IPS-18a (cell line): ENCODE results near the gene SMIM38.
"Not testable (repeated sequence)": the region's sequence is repeated elsewhere in the genome, so short reads cannot be mapped to it uniquely, and the experiment has no call there.

ENCODE experiments used
- H3K27ac ChIP-seq: one replicate; pipeline ENCODE4 v1.5.1; 2013; ENCODE audit warnings: low read length
- H3K27me3 ChIP-seq: one replicate; pipeline ENCODE4 v1.6.1; 2013; ENCODE audit warnings: mild to moderate bottlenecking, low read length; ENCODE audit not compliant: control insufficient read depth, insufficient read depth
- H3K36me3 ChIP-seq: one replicate; pipeline ENCODE4 v1.6.1; 2013; ENCODE audit warnings: low read depth, low read length; ENCODE audit not compliant: control insufficient read depth
- H3K4me1 ChIP-seq: one replicate; pipeline ENCODE4 v1.6.1; 2013; ENCODE audit warnings: low read depth, low read length; ENCODE audit not compliant: control insufficient read depth
- H3K4me3 ChIP-seq: one replicate; pipeline ENCODE4 v1.5.1; 2013; ENCODE audit warnings: low read length
- H3K9ac ChIP-seq: one replicate; pipeline ENCODE4 v1.6.1; 2013; ENCODE audit warnings: mild to moderate bottlenecking, low read length, moderate library complexity
- H3K9me3 ChIP-seq: one replicate; pipeline ENCODE4 v1.6.1; 2013; ENCODE audit warnings: low read depth, low read length; ENCODE audit not compliant: control insufficient read depth

The SMIM38 gene

GRCh38 chr11:69133251-69133650, 22.5 kb upstream of the SMIM38 start:
- no peak overlapping the region for H3K4me3 ChIP-seq
- H3K36me3 ChIP-seq, result no peaks in the 10 kb centered on the region
- no peaks in the 10 kb centered on the region for H3K9me3 ChIP-seq
- no peaks in the 10 kb centered on the region for H3K27me3 ChIP-seq
- peaks cover 6% of the 10 kb centered on the region for H3K4me1 ChIP-seq
- no peak overlapping the region for H3K27ac ChIP-seq
- no peak overlapping the region for H3K9ac ChIP-seq

GRCh38 chr11:69134182-69134581, 21.6 kb upstream of the SMIM38 start:
- H3K4me1 ChIP-seq, H3K36me3 ChIP-seq, H3K27ac ChIP-seq, H3K27me3 ChIP-seq, H3K9me3 ChIP-seq, H3K9ac ChIP-seq, H3K4me3 ChIP-seq: not testable (repeated sequence)

- no peaks in the 10 kb centered on the region for H3K9me3 ChIP-seq
- H3K4me3 ChIP-seq, result no peak overlapping the region
- H3K9ac ChIP-seq, result no peak overlapping the region
- H3K4me1 ChIP-seq, result peaks cover 6% of the 10 kb centered on the region
- H3K27ac ChIP-seq, result no peak overlapping the region
- no peaks in the 10 kb centered on the region for H3K36me3 ChIP-seq
- H3K27me3 ChIP-seq, result no peaks in the 10 kb centered on the region
These were observed 20.8 kb upstream of the SMIM38 start for GRCh38 chr11:69134957-69135356.

GRCh38 chr11:69135420-69136363, 20.0 kb upstream of the SMIM38 start:
- no peak overlapping the region for H3K9ac ChIP-seq
- H3K27ac ChIP-seq, result no peak overlapping the region
- H3K4me1 ChIP-seq, result peaks cover 6% of the 10 kb centered on the region
- no peaks in the 10 kb centered on the region for H3K36me3 ChIP-seq
- no peak overlapping the region for H3K4me3 ChIP-seq
- H3K9me3 ChIP-seq, result no peaks in the 10 kb centered on the region
- no peaks in the 10 kb centered on the region for H3K27me3 ChIP-seq

DNA sequence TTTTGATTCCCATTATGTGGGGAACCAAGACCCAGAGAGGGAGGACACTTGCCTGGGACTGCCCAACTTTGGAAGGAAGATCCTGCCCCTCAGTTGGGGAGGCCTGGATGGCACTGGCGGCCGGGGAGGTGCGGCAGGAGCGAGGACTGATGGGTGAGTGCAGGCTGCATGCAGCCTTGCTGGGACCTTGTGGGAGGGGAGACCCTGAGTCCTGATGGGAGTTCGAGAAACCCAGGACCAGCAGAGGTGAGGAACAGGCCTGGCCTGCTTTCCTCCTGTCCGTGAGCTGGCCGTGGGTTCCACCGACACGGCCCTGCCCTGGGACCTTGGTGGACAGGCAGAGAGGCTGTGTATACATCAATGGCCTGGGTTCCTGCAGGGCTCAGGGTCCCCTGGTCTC, 19.3 kb upstream of the SMIM38 start:
- H3K27ac ChIP-seq, result no peak overlapping the region
- H3K9me3 ChIP-seq, result no peaks in the 10 kb centered on the region
- no peaks in the 10 kb centered on the region for H3K4me1 ChIP-seq
- no peaks in the 10 kb centered on the region for H3K36me3 ChIP-seq
- H3K4me3 ChIP-seq, result no peak overlapping the region
- no peaks in the 10 kb centered on the region for H3K27me3 ChIP-seq
- H3K9ac ChIP-seq, result no peak overlapping the region

DNA sequence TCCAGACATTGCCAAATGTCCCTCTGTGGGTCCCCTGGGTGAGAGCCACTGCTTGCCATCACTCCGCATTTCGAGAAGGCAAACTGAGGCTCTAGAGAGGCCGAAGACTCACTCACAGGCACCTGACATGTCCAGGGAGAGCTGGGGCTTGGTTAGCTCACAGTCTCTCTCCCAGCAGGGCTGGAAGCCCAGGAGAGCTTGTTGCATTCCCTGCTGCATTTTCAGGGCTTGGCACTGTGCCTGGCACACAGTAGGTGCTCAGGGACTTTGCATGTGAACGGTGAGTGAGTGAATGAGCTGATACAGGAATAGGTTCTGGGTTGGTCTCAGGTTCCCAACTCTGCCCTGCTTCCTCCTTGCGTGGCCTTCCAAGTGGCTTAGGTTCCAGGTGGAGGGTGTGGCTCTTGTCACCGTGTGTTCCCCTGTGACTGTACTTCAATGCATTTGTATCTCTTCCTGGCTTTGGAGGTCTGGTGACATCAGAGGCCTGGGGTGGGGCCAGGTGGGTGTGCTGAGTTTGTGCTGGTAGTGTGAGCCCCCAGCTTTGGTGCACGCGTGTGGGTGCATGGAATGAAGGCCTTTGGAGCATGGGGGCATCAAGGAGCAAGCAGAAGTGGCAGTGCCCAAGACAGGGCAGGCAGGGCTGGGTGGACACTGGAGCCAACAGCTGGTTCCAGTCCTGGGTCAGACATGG, 18.4 kb upstream of the SMIM38 start:
- Histone ChIP-seq H3K27me3 (no peaks in the 10 kb centered on the region), H3K9ac (no peak overlapping the region), H3K9me3 (no peaks in the 10 kb centered on the region), H3K36me3 (no peaks in the 10 kb centered on the region), H3K4me3 (no peak overlapping the region), H3K27ac (no peak overlapping the region), H3K4me1 (no peaks in the 10 kb centered on the region)

- H3K27me3 ChIP-seq, result no peaks in the 10 kb centered on the region
- no peak overlapping the region for H3K9ac ChIP-seq
- no peak overlapping the region for H3K27ac ChIP-seq
- H3K36me3 ChIP-seq, result no peaks in the 10 kb centered on the region
- no peaks in the 10 kb centered on the region for H3K9me3 ChIP-seq
- no peaks in the 10 kb centered on the region for H3K4me1 ChIP-seq
- no peak overlapping the region for H3K4me3 ChIP-seq
These were observed 17.5 kb upstream of the SMIM38 start for GRCh38 chr11:69138265-69138664.

DNA sequence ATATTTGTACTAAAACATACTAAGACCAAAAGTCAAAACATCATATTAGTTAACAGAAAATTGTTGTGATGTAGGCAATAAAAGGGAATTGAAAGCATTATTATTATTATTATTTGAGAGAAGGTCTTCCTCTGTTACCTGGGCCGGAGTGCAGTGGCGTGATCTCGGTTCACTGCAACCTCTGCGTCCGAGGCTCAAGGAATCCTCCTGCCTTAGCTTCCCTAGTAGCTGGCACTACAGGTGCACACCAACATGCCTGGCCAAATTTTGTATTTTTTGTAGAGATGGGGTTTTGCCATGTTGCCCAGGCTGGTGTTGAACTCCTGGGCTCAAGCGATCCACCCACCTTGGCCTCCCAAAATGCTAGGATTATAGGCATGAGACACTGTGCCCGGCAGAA, 15.6 kb upstream of the SMIM38 start:
- not testable (repeated sequence) for H3K36me3 ChIP-seq, H3K9ac ChIP-seq, H3K9me3 ChIP-seq, H3K27ac ChIP-seq, H3K4me1 ChIP-seq, H3K27me3 ChIP-seq, H3K4me3 ChIP-seq

- Histone ChIP-seq H3K9ac (no peak overlapping the region), H3K27ac (no peak overlapping the region), H3K4me3 (no peak overlapping the region), H3K27me3 (no peaks in the 10 kb centered on the region), H3K4me1 (no peaks in the 10 kb centered on the region), H3K36me3 (no peaks in the 10 kb centered on the region), H3K9me3 (no peaks in the 10 kb centered on the region)
These were observed 15.1 kb upstream of the SMIM38 start for GRCh38 chr11:69140635-69141034.

DNA sequence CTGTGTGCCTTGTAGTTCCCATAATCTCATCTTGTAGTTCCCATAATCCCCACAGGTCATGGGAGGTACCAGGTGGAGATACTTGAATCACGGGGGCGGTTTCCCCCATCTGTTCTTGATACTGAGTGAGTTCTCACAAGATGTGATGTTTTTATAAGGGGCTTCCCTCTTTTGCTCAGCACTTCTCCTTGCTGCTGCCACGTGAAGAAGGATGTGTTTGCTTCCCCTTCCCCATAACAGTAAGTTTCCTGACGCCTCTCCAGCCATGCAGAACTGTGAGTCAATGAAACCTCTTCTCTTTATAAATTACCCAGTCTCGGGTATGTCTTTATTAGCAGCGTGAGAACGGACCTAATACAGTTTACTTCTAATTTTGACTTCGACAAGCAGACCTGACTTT, 14.0 kb upstream of the SMIM38 start:
- Histone ChIP-seq H3K27ac (no peak overlapping the region), H3K4me1 (no peaks in the 10 kb centered on the region), H3K9ac (no peak overlapping the region), H3K27me3 (no peaks in the 10 kb centered on the region), H3K4me3 (no peak overlapping the region), H3K9me3 (no peaks in the 10 kb centered on the region), H3K36me3 (no peaks in the 10 kb centered on the region)

GRCh38 chr11:69142895-69143294, 12.8 kb upstream of the SMIM38 start:
- Histone ChIP-seq H3K9me3 (no peaks in the 10 kb centered on the region), H3K4me3 (no peak overlapping the region), H3K9ac (no peak overlapping the region), H3K36me3 (no peaks in the 10 kb centered on the region), H3K27me3 (no peaks in the 10 kb centered on the region), H3K27ac (no peak overlapping the region), H3K4me1 (no peaks in the 10 kb centered on the region)
